ENCODE measurements around the gene OR10K1. TPM values are rescaled to one million over a fixed set of nuclear protein-coding genes. Genes with fewer than 3 reads are reported as not detected.
A peak's percentile ranks its signal among the peaks of the same experiment; 100 is the strongest.

OR10K1 gene
- total RNA-seq, 1 donor from 2014 or later = not detected

- intact Hi-C loops (cut with DNase I) = no loop called here
- Histone ChIP-seq H3K27me3 (no peaks in the 10 kb centered on the region), H3K4me3 (no peak overlapping the region), H3K4me1 (no peaks in the 10 kb centered on the region), H3K27ac (no peak overlapping the region), H3K9me3 (no peaks in the 10 kb centered on the region), H3K36me3 (no peaks in the 10 kb centered on the region)
- peak in 1 of 3 experiments; percentile 12 for TF ChIP-seq CTCF (IDR thresholded peaks at IDR 0.05)
- no peak for DNase-seq (ENCODE audit: low spot score in 2 of 2)
Measured at GRCh38 chr1:158496374-158496773, 34.7 kb downstream of the OR10K1 start.

- Histone ChIP-seq H3K9me3 (peaks cover 0 to 3% of the 10 kb centered on the region in 2 donors), H3K36me3 (no peaks in the 10 kb centered on the region), H3K27me3 (no peaks in the 10 kb centered on the region), H3K4me1 (peaks cover 0 to 3% of the 10 kb centered on the region in 2 donors), H3K4me3 (no peak overlapping the region), H3K27ac (no peak overlapping the region)
- peak in 2 of 3 experiments; percentile 7 to 16 for TF ChIP-seq CTCF (IDR thresholded peaks at IDR 0.05)
- intact Hi-C loops (cut with DNase I) = loop anchor here (5.0 kb wide), 1 partner anchor 491 kb away; no protein-coding TSS in a partner anchor
- no peak for DNase-seq (ENCODE audit: low spot score in 2 of 2)
Measured at GRCh38 chr1:158506369-158506987, 44.8 kb downstream of the OR10K1 start.

GRCh38 chr1:158507511-158507910 is 45.9 kb downstream of the OR10K1 start:
- Histone ChIP-seq H3K4me1 (peaks cover 0 to 3% of the 10 kb centered on the region in 2 donors), H3K9me3 (no peaks in the 10 kb centered on the region), H3K27me3 (no peaks in the 10 kb centered on the region), H3K4me3 (no peak overlapping the region), H3K27ac (no peak overlapping the region), H3K36me3 (no peaks in the 10 kb centered on the region)
- no peak for TF ChIP-seq CTCF (IDR thresholded peaks at IDR 0.05)
- intact Hi-C loops (cut with DNase I) = loop anchor here (5.0 kb wide), 1 partner anchor 490 kb away; no protein-coding TSS in a partner anchor
- no peak for DNase-seq (ENCODE audit: low spot score in 2 of 2)

GRCh38 chr1:158509471-158510156 is 48.0 kb downstream of the OR10K1 start:
- DNase-seq (ENCODE audit: low spot score in 2 of 2) = no peak
- no peaks in the 10 kb centered on the region for H3K9me3 ChIP-seq
- H3K4me3 ChIP-seq = no peak overlapping the region
- no peak for TF ChIP-seq CTCF (IDR thresholded peaks at IDR 0.05)
- intact Hi-C loops (cut with DNase I) = loop anchor here (5.0 kb wide), 1 partner anchor 488 kb away; no protein-coding TSS in a partner anchor
- no peaks in the 10 kb centered on the region for H3K36me3 ChIP-seq
- H3K27ac ChIP-seq = no peak overlapping the region
- no peaks in the 10 kb centered on the region for H3K27me3 ChIP-seq
- H3K4me1 ChIP-seq = peaks cover 0 to 3% of the 10 kb centered on the region in 2 donors

GRCh38 chr1:158516966-158517365 is 55.3 kb downstream of the OR10K1 start:
- intact Hi-C loops (cut with DNase I) = no loop called here
- H3K9me3 ChIP-seq = no peaks in the 10 kb centered on the region
- H3K4me1 ChIP-seq = no peaks in the 10 kb centered on the region

More at GRCh38 chr1:158516966-158517365, 55.3 kb downstream of the OR10K1 start:
- no peak overlapping the region for H3K27ac ChIP-seq
- no peaks in the 10 kb centered on the region for H3K36me3 ChIP-seq
- no peak for TF ChIP-seq CTCF (IDR thresholded peaks at IDR 0.05)
- H3K27me3 ChIP-seq = no peaks in the 10 kb centered on the region
- DNase-seq (ENCODE audit: low spot score in 2 of 2) = no peak
- no peak overlapping the region for H3K4me3 ChIP-seq

Other genes starting within 250 kb of the OR10K1 start
- not detected for gene CD1A, start 207.4 kb upstream of the OR10K1 start, total RNA-seq
- gene CD1C, start 171.9 kb upstream of the OR10K1 start, total RNA-seq = not detected
- not detected for gene CD1B, start 130.3 kb upstream of the OR10K1 start, total RNA-seq
- gene CD1E, start 107.9 kb upstream of the OR10K1 start, total RNA-seq = not detected
- not detected for gene OR10T2, start 62.4 kb upstream of the OR10K1 start, total RNA-seq
- not detected for gene OR10K2, start 35.6 kb upstream of the OR10K1 start, total RNA-seq
- gene OR10R2, start 10.4 kb downstream of the OR10K1 start, total RNA-seq = not detected
- gene OR6Y1, start 92.6 kb downstream of the OR10K1 start, total RNA-seq = not detected
- not detected for gene OR6P1, start 108.7 kb downstream of the OR10K1 start, total RNA-seq
- gene OR10X1, start 118.1 kb downstream of the OR10K1 start, total RNA-seq = not detected
- not detected for gene OR10Z1, start 143.4 kb downstream of the OR10K1 start, total RNA-seq
- gene SPTA1, start 224.9 kb downstream of the OR10K1 start, total RNA-seq = not detected
- gene OR6K2, start 238.8 kb downstream of the OR10K1 start, total RNA-seq = not detected

Data from ascending aorta (tissue), 2 donors.